OCI-LY7 (cell line): Measurements from ENCODE around the gene RCL1.

Experiments used
- EZH2phosphoT487 ChIP-seq: fragments of 200-600 bp; sonication (generic); IDR thresholded peaks from 2 replicates; pipeline ENCODE4 v1.6.1; 2018; ENCODE audit warnings: low read depth, borderline replicate concordance, mild to moderate bottlenecking, mixed run types, antibody characterized with exemption, low read length, moderate library complexity, mixed read lengths
- TF ChIP-seq, protein P1 (sequence below): fragments of 200-600 bp; sonication (generic); conservative IDR thresholded peaks from 2 replicates; pipeline ENCODE4 v1.5.1; 2014; ENCODE audit warnings: mild to moderate bottlenecking, antibody characterized with exemption, low read length, moderate library complexity, mixed read lengths

DNA sequence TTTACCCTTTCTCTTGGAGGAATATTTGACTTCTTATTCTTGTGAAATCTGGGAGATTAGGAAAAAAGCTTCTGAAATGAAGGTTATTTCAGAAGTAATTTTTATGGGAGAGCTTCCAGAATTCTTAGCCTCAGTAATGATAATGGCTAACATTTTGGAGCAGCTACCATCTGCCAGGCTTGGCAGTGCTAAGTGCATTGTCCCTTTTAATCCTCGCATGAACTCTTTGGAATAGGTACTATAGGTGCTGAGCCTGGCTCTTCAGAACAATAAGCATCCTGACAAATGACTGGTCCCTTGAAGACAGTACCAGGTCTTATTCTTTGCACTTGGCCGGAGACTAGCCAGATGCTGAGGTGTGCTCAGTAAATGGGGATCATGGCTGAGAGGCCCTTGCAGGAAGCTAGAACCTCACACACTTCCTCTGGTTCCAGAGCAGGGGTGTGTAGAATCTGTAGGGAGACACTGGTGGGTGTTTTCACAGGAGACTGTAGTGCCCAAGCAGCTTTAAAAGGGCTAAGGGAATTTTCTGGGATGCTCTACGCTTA is 90.7 kb downstream of the RCL1 start:
- TF ChIP-seq, protein P1, sequence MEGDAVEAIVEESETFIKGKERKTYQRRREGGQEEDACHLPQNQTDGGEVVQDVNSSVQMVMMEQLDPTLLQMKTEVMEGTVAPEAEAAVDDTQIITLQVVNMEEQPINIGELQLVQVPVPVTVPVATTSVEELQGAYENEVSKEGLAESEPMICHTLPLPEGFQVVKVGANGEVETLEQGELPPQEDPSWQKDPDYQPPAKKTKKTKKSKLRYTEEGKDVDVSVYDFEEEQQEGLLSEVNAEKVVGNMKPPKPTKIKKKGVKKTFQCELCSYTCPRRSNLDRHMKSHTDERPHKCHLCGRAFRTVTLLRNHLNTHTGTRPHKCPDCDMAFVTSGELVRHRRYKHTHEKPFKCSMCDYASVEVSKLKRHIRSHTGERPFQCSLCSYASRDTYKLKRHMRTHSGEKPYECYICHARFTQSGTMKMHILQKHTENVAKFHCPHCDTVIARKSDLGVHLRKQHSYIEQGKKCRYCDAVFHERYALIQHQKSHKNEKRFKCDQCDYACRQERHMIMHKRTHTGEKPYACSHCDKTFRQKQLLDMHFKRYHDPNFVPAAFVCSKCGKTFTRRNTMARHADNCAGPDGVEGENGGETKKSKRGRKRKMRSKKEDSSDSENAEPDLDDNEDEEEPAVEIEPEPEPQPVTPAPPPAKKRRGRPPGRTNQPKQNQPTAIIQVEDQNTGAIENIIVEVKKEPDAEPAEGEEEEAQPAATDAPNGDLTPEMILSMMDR, result no peak
- no peak for TF ChIP-seq EZH2phosphoT487
